Measurements from ENCODE around the gene ZP2. TPM values are rescaled to one million over a fixed set of nuclear protein-coding genes. Genes with fewer than 3 reads are reported as not detected.
"Not testable (repeated sequence)": the region's sequence is repeated elsewhere in the genome, so short reads cannot be mapped to it uniquely, and the experiment has no call there.

The ZP2 gene
- total RNA-seq, 1 experiment from 2014 or later, result not detected

DNA sequence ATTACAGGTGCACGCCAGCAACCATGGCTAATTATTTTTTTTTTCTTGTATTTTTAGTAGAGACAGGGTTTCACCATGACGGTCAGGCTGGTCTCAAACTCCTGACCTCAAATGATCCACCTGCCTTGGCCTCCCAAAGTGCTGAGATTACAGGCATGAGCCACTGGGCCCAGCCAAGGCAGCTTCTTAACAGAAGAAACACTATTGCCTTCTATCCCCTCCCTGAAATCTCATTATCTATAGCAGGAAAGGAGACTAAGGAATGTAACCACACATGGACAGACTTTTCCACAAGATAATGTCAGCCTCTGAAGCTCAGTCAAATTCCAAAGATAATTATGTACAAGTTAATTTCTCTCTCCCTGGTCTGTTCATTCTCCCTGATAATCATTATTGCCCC is 5.7 kb upstream of the ZP2 start:
- DNase-seq (ENCODE audit: low read depth), result no peak

DNA sequence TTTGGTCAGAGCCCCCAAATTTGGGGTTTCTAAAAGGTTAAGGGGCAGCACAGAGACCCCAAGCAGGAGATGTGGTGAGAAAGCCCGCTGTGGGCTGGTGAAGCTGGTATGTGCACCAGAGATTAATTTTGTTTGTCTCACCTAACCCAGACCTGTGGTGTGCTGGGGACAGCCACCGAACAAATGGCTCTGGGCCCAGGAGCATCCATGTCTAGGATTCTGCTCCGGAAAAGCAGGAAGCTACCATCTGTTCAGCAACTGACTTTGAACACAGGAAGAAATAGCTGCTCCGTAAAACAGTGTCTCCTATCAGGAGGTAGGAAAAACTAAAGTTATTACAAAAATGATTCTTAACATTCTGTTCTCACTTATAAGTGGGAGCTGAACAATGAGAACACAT is 2.7 kb upstream of the ZP2 start:
- DNase-seq (ENCODE audit: low read depth), result no peak

DNA sequence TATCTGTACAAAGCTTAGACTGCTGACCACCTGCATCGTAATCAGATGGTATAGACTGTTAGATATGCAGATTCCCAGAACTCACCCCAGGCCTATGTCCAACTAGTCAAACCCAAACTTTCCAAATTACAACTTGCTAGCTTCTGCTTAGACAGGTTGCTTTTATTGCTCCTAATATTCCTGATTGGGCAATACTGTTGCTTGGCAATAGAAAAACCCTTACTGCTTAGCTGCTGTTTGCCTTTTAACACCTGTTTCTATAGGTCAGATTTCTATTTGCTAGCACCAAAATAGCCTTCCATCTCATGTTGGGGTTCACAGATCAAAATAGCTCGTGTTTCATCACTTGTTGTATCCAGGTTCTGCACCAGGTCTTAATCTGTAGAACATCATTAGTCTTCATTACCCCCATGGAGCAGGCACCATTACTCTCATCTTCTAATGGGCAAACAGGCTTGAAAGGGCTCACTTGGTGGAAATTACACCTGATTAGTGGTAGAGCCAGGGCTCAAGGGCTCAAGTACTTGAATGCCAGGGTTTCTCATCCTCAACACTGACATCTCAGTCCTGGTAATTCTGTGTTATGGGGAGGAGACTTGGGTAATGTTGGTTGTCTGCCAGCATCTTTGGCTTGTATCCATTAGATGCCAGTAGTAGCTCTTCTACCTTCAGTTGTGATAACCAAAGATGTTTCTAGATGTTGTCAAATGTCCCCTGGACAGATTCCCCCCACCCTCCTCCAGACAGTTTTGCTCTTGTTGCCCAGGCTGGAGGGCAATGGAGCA is 2.7 kb downstream of the ZP2 start:
- no peak for DNase-seq (ENCODE audit: low read depth)

DNA sequence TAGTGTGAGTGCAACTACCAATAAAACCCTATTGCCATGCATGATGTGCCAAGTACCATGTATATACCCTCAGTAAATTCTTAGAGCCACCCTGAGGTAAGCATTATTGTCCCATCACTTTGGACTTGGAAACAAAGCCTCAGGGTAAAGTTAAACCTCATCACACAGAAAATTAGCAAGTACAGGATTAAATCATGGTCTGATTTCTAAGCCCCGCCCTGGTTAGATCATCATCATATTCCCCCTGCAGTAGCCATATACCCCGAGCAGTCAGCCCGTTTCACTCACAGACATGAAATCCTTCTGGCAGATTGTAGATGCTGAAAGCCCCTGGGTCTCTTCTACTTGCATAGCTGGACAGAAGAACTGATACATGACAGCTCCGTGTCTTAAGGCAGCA is 4.8 kb downstream of the ZP2 start:
- DNase-seq (ENCODE audit: low read depth), result no peak

DNA sequence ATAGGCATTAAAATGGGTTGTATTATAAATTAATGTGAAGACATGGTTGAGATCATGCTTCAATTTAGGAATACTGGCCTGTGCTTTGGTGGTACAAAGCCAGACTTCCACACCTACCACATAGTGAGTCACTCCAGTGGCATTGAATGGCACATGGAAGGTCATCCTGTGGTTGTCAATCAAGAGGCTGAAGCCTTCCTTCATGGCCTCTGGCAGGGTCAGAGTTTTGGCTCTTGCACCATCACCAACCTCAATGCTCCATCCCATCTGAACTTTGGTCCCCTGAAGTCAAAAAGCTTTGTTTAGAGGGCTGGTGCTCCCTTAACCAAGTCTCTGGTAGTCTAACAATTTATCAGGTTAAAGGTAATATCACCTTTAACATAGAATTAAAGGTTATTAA is 6.1 kb downstream of the ZP2 start:
- peak; percentile 42 for DNase-seq (ENCODE audit: low read depth)

DNA sequence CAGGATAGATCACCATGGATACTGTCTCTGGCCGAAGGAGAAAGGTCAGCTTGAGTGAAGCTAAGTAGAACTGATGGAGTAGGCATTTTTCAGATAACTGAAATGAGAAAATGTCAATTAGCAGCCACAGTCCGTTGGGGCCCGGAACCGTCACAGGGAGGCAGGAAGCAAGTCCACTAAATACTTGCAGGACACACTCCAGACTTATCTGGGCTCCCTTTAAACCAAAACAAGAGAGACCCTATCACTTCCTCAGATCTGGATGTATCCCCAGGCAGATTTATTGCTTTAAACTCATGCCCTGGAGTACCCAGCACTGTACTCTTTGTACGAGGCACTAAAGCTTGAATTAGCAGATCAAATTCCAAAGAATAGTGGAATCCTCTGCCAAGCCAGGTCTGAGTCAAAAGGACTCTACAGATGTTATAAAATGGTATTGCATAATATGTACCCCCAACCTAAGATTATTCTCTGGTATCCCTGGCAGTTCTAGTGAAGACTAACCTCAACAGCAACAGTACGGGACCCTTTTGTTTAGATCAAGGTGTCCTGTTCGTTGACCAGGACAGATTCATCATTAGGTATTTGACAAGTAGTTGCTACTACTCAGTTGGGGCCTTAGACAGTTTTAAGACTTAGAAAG is 8.1 kb downstream of the ZP2 start:
- peak; percentile 10 for DNase-seq (ENCODE audit: low read depth)

DNA sequence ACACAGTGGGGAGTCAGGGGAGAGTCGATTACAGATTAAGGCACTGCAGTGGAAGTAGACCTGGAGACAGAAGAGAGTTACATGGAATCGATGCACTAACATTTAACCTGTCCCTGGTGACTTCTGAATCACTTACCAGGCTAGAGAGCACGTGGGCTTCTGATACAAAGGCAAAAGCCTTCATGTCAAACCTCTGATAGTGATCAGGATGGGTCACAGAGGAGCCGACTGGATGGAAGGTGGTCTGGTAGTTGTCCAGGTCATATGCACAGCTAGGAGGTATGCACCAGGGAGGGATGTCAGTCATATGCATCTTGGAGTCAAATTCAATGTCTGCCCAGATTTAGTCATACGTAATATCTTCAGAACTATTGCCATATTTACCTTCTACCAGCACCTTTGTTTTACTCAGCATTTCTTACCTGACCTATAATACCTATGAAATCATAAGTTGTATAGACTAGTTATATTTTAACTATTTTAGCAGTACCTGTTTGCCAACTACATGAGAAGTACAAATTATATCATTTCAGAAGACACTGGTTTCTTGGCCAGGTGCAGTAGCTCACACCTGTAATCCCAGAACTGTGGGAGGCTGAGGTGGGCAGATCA is 11.7 kb downstream of the ZP2 start:
- DNase-seq (ENCODE audit: low read depth), result no peak

DNA sequence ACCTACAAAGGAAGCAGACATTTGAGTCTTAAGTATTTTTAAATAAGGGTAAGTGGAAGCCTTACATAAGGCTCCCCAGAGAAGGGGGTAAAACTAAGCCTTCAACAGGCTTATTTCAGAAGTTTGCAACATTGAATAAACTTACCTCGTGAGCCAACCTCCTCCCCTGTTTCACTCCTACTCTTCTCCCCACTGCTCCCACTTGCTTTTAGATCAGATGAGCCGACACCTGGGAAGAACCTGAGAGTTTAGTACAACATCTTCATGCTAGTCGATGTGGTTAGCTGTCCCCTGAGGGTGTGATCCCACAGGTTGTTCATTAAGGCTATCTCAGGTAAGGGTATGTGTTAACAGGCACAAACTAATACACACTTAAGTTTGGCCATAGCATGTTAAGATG is 13.8 kb downstream of the ZP2 start:
- no peak for DNase-seq (ENCODE audit: low read depth)

DNA sequence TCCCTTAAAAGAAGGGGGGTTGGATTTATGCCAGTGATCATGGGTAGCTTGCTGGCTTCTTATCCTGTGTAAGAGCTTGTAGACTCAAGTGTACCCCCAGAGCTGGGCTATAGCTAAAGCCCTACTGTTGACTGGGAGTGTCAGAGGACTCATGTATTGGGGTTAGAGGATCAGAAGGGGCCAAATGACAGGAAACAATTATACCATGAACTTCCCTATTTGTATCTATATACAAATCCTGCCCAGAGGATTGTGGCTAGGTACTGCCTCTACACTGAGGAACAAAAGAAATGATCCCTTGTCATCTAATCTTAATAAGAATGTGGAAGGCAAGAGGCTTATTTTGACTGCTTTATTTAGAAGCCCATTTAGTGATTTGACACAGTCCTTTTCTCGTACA is 14.3 kb downstream of the ZP2 start:
- no peak for DNase-seq (ENCODE audit: low read depth)

DNA sequence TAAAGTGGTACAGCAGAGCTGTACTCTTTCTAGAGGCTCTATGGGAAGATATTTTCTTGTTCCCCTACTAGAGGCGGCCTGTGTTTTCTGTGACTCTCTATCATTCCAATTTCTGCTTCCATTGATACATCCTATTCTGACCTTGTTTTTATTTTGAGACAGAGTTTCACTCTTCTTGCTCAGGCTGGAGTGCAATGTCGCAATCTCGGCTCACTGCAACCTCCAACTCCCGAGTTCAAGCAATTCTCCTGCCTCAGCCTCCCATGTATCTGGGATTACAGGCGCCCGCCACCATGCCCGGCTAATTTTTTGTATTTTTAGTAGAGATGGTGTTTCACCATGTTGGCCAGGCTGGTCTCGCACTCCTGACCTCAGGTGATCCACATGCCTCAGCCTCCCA is 16.0 kb downstream of the ZP2 start:
- not testable (repeated sequence) for DNase-seq (ENCODE audit: low read depth)

DNA sequence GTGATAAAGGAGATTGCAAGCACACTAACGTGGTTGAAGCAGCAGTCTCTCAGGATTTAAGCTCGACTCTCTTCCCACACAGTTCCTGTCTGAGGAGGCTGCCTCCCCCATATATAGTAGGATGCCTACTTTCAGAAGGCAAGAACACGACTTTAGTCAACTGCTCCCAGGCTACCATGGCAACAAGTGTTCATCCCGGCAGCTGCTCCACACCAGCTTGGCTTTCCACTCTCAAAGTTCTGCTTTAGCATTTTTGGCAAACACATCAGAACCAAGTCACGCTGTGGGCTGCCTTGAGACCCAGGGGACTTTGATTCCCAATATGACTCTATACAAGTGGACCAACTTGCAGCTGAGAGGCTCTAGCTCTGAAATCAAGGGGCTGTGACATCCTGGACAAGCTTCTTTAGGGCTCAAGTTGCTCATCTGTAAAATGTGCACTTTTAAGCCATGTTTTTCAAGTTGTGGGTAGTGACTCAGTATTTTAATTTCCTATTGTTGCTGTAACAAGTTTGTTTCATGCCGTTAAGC is 16.5 kb downstream of the ZP2 start:
- no peak for DNase-seq (ENCODE audit: low read depth)

DNA sequence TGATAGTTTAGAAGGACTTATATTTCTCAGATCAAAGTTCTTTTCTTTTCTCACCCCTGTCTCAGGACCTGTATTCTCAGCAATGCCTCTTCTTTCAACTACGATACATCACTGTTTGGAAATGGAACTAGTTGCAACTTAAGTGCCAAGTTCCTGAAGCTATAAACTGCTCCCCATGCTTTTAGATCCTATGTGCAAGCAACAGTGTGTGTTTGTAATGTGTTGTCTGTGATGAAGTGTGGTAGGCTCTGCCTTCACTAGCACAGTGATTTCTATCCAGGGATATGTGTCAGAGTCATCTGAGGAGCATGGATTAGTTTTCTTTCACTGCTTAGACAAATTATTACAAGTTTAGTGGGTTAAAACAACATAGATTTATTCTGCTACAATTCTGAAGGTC is 18.4 kb downstream of the ZP2 start:
- DNase-seq (ENCODE audit: low read depth), result no peak

DNA sequence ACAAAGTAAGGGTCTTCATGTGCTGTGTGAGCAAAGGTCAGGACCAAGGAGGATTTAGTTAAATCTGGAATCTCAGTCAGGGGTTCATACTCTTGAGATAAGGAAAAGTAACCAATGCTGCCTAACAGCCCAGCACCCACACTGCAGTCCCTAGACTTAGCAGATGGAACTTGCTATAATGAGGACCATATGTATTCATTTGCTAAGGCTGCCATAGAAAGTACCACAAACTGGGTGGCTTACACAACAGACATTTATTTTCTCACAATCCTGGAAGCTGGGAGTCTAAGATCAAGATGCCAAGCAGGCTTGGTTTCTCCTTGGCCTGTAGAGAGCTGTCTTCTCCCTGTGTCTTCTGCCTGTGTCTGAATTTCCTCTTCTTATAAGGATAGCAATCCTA is 20.8 kb downstream of the ZP2 start:
- no peak for DNase-seq (ENCODE audit: low read depth)

DNA sequence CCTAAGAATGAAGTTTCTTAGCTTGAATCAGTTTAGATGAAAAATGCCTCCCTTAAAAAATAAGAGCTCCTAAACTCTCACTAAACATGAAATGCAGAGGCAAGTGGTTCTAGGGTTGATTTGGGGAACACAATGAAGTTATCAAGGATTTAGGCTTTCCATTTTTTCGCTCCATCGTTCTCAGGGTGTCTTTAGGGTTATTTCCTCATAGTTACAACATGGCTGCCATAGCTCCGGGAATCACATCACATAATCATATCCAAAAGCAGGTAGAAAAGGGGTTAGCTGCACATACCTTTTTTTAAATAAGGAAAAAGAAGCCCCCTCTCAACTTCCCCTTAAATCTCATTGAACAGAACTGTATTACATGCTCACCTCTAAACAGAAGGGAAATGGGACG is 21.4 kb downstream of the ZP2 start:
- DNase-seq (ENCODE audit: low read depth), result no peak

DNA sequence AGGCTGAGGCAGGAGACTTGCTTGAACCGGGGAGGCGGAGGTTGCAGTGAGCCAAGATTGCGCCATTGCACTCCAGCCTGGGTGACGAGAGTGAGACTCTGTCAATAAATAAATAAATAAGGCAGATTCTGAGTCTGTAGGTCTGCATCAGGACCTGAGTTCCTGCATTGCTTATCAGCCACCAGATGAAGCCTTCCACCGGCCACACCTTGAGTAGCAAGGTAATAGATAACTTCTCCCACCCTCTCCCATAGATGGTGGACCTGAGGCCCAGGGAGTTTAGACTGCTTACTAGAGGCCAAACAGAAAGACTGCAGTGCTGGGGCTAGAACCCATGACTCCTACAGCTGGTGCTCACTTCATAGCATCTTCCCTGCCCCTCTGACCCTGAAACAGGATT is 22.1 kb downstream of the ZP2 start:
- no peak for DNase-seq (ENCODE audit: low read depth)

DNA sequence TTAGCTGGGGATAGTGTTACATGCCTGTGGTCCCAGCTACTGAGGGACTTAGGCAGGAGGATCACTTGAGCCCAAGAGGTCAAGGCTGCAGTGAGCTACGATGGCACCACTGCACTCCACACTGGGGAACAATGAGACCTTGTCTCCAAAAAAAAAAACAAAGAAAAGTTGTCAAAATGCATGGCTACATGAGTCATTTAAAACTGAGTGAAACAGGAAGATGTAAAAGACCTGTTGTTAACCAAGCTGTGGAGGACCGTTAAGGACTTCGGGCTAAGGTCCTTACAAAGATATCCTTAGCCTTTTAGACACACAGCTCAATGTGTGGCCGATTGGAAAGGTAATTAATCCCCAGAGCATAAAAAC is 25.1 kb downstream of the ZP2 start:
- peak; percentile 43 for DNase-seq (ENCODE audit: low read depth)

DNA sequence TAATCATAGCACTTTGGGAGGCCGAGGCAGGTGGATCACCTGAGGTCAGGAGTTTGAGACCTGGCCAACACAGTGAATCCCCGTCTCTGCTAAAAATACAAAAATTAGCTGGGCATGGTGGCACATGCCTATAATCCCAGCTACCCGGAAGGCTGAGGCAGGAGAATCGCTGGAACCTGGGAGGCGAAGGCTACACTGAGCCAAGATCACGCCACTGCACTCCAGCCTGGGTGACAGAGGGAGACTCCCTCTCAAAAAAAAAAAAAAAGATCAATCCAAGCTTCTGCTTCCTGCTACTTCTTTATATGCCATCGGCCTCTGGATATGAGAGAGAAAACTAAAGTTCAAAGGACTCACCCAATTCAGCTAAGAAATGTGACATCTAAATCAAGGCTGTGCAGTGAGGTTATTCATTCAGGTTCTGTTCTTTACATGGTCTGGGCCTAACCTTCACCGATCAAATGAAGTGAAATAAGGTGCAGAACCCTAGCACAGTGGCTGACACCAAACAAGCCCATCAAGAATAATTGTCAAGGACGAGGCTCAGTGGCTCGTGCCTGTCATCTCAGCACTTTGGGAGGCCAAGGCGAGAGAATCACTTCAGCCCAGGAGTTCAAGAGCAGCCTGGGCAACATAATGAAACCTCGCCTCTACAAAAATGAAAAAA is 25.6 kb downstream of the ZP2 start:
- DNase-seq (ENCODE audit: low read depth), result no peak

DNA sequence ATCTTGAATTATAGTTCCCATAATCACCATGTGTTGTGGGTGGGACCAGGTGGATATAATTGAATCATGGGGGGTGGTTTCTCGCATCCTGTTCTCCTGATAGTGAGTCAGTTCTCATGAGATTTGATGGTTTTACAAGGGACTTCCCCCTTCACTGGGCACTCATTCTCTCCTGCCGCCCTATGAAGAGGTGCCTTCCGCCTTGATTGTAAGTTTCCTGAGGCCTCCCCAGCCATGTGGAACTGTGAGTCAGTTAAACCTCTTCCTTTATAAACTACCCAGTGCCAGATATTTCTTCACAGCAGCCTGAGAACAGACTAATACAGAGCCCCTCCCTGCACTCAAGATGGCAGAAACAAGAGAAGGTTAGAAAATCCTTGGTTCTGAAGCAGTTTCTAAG is 26.5 kb downstream of the ZP2 start:
- no peak for DNase-seq (ENCODE audit: low read depth)

DNA sequence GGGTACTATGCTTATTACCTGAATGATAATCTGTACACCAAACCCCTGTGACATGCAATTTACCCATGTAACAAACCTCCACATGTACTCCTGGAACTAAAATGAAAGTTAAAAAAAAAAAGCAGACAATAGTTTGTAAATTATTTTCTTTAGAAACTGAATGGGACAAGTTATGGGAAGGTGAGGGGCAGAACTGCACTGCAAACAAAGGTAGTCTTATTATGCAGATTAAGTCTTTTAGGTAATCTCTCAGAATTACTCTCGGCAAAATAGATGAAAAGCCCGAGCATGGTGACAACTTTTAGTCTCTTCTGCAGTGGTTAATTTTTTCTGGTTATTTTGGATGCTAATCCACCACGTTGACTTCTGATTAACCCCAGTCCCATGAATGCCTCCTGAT is 27.4 kb downstream of the ZP2 start:
- no peak for DNase-seq (ENCODE audit: low read depth)

DNA sequence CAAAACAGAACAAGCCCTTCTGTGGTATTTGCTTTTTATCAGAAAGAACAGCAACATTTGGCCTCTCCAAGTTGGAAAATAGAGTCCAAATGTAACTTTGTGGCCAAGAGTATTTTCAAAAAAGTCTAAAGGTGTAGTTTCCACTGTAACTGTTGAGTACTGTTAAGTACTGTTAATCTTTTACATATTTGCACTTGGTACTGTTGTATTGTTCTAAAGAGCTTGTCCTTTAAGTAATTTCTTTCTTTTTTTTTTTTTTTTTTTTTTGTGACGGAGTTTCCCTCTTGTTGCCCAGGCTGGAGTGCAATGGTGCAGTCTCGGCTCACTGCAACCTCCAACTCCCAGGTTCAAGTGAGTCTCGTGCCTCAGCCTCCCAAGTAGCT is 31.4 kb downstream of the ZP2 start:
- no peak for DNase-seq (ENCODE audit: low read depth)

DNA sequence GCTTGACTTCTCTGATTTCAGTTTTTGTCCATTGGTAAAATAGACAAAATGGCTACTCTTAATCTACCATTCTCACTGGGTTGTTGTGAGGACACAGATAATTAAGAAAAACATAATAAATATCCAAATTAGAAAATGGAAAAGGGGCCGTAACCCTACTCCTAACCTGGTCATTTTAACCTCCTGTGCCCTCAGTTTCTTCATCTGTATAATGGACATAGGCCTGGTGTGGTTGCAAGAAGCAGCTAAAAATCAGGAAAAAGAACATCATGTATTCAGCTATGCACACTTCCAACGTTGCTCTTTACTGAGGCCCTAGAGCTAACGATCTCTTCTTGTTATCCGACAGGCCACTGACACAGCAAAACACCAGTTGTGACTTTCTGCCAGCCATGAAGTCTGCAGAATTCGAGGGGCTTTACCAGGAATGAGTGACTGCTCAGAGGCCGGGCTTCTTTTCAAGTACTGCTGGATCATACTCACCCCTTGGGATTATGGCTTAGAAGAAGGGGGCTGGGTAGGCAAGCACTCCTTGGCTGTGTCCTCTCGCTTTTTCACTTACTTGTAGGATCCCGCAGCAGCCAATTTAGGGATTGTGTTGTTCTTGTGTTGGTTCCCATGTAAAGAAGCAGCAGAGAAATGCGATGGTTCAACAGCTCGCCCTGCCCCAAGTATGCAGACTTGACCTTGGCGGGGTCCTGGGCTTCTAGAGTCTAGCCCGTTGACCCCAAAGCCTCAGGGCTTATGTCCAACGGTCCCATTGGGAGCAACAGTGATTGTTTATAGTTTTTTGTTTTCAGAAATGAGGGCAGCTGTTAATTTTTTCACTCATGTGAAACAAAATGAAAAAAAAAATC is 32.0 kb downstream of the ZP2 start:
- DNase-seq (ENCODE audit: low read depth), result no peak

DNA sequence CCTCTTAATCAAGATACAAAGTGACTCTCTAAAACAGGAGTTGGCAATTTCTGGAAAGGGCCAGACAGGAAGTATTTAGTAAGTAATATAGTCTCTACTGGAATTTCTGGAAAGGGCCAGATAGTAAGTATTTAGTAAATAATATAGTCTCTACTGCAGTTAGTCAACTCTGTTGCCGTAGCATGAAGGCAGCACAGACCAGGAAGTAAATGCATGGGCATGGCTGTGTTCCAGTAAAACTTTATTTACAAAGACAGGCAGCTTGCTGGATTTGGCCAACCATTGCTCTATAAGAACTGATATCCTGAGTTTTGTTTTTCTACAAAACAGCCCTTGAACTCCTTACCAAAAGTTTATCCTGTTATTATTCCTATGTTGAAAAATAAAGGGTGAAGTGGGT is 36.0 kb downstream of the ZP2 start:
- DNase-seq (ENCODE audit: low read depth), result no peak
